Spleen (tissue), 11 donors: ENCODE results near the gene DCAF7. TPM values are rescaled to one million over a fixed set of nuclear protein-coding genes. Genes with fewer than 3 reads are reported as not detected.

Experiments
- DNase-seq: peaks from one replicate; pipeline ENCODE4 v3.0.0-alpha.2; 2020
- H3K27ac ChIP-seq, 8 donors: fragments of 200-600 bp; sonication (generic) in 7 of 8; 1 replicate in 4 of 8; 2 replicates in 4 of 8; pipeline versions ENCODE4 v1.5.0 to v1.8.0; 2016 to 2021; ENCODE audit warnings: inconsistent platforms in 4 of 8, mild to moderate bottlenecking in 4 of 8, moderate library complexity in 1 of 8
- H3K27me3 ChIP-seq, 7 donors: fragments of 200-600 bp; sonication (generic) in 6 of 7; replicated peaks in 1 of 7; 1 replicate in 4 of 7; 2 replicates in 3 of 7; pipeline versions ENCODE4 v1.5.0 to v1.8.0; 2016 to 2021; ENCODE audit warnings: inconsistent platforms in 3 of 7, mild to moderate bottlenecking in 1 of 7
- H3K36me3 ChIP-seq, 6 donors: fragments of 200-600 bp; sonication (generic) in 5 of 6; 1 replicate in 4 of 6; 2 replicates in 2 of 6; pipeline versions ENCODE4 v1.5.0 to v1.8.0; 2016 to 2021; ENCODE audit warnings: inconsistent platforms in 2 of 6
- H3K4me1 ChIP-seq, 6 donors: fragments of 200-600 bp; sonication (generic) in 5 of 6; 1 replicate in 3 of 6; 2 replicates in 3 of 6; pipeline versions ENCODE4 v1.5.0 to v1.8.0; 2016 to 2021; ENCODE audit warnings: inconsistent platforms in 3 of 6
- H3K4me3 ChIP-seq, 8 donors: fragments of 200-600 bp; sonication (generic) in 7 of 8; 1 replicate in 4 of 8; 2 replicates in 4 of 8; pipeline versions ENCODE4 v1.5.0 to v1.8.0; 2016 to 2021; ENCODE audit warnings: inconsistent platforms in 4 of 8, mild to moderate bottlenecking in 4 of 8, moderate library complexity in 2 of 8
- H3K9me3 ChIP-seq, 8 donors: fragments of 200-600 bp; sonication (generic) in 7 of 8; 1 replicate in 4 of 8; 2 replicates in 4 of 8; pipeline versions ENCODE4 v1.5.0 to v1.8.0; 2016 to 2021; ENCODE audit warnings: inconsistent platforms in 4 of 8
- CTCF ChIP-seq, 11 experiments: fragments of 200-600 bp in 7 of 11; fragments of 450-650 bp in 4 of 11; sonication (generic) in 4 of 11; IDR thresholded peaks in 8 of 11; conservative IDR thresholded peaks in 3 of 11; 1 replicate in 7 of 11; 2 replicates in 4 of 11; pipeline versions ENCODE4 v1.4.0 to v1.8.0; 2016 to 2021; ENCODE audit warnings: antibody characterized with exemption in 11 of 11, inconsistent platforms in 4 of 11, mild to moderate bottlenecking in 1 of 11
- POLR2A ChIP-seq, 3 donors: fragments of 450-650 bp; IDR thresholded peaks; one replicate each; pipeline ENCODE4 v1.5.1; 2017; ENCODE audit warnings: antibody characterized with exemption in 3 of 3, mild to moderate bottlenecking in 1 of 3
- POLR2AphosphoS5 ChIP-seq, 3 donors: sonication (generic); formaldehyde crosslinking; IDR thresholded peaks; one replicate each; pipeline ENCODE4 v1.5.1; 2017; ENCODE audit warnings: antibody characterized with exemption in 3 of 3
- WGBS, 5 donors: extraction: QIAGEN DNeasy Blood & Tissue Kit in 3 of 5; methylation state at CpG; one replicate each; pipeline versions ENCODE4 v1.1.5 to v1.1.7; 2013 to 2018; 5-methylcytosine and 5-hydroxymethylcytosine counted together
- intact Hi-C: fragments of 100-400 bp; cut with DNase I; formaldehyde crosslinking; loops from one replicate; pipeline ENCODE4 v1.15.0; 2023; ENCODE audit warnings: low total_unique reads
- polyA plus RNA-seq, 3 donors: library from polyadenylated mRNA; stranded (reverse); fragments of 200-250 nt; gene quantifications; one replicate each; pipeline ENCODE4 v1.2.1, GENCODE V29; 2013
- total RNA-seq, 7 donors: library from RNA; depleted of rRNA in 3 of 7; stranded (reverse); fragments of >200 nt in 3 of 7; fragmentation: NEBNext Ultra II Directional in 4 of 7; extraction: Animal tissue kit (Norgen Biotek cat#: 25700) in 4 of 7; gene quantifications; one replicate each; pipeline versions ENCODE4 v1.1.0 to v1.2.1, GENCODE V29; 2016 to 2021
- donor health status: healthy with polysubstance abuse.
- donor health status: DM: no; HTN: no; CAD: no; lungs with moderate emphysema.
- donor health status: DM: no; HTN: no; CAD: no.
- donor health status: Bipolar disorder and iron deficiency.
- donor health status: healthy.
- donor health status: DM: no; HTN: no; CAD: no.
- donor health status: DM: yes; HTN: yes; CAD: no.

The DCAF7 gene
- total and polyA plus RNA-seq, 10 donors = 15.9 to 87.5 (median 54.7) TPM

DNA sequence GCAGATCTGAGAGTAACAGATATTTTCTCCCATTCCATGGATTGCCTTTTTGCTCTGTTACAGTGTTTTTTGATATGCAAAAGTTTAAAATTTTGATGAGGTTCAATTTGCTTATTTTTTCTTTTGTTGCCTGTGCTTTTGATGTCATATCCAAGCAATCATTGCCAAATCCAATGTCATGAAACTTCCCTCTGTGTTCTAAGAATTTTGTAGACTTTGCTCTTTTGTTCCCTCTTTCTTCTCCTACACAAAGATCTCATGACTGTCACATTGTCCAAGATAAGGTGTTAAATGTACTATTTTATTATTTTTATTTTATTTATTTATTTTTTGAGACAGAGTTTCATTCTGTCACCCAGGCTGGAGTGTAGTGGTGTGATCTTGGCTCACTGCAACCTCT is 46.0 kb upstream of the DCAF7 start:
- H3K36me3 ChIP-seq = no peaks in the 10 kb centered on the region
- no peak for DNase-seq
- intact Hi-C loops = no loop called here
- H3K27me3 ChIP-seq = peaks cover 0 to 74% (median 0%) of the 10 kb centered on the region in 7 donors
- H3K27ac ChIP-seq = no peak overlapping the region
- no peak overlapping the region for H3K4me3 ChIP-seq
- no peaks in the 10 kb centered on the region for H3K4me1 ChIP-seq
- H3K9me3 ChIP-seq = peaks cover 0 to 9% (median 3%) of the 10 kb centered on the region in 8 donors
- no peak for TF ChIP-seq POLR2AphosphoS5 (IDR thresholded peaks at IDR 0.05)
- no peak for TF ChIP-seq POLR2A (IDR thresholded peaks at IDR 0.05)
- no peak for TF ChIP-seq CTCF (IDR thresholded peaks at IDR 0.05 in 8 of 11, conservative IDR thresholded peaks at IDR 0.05 in 3 of 11)

DNA sequence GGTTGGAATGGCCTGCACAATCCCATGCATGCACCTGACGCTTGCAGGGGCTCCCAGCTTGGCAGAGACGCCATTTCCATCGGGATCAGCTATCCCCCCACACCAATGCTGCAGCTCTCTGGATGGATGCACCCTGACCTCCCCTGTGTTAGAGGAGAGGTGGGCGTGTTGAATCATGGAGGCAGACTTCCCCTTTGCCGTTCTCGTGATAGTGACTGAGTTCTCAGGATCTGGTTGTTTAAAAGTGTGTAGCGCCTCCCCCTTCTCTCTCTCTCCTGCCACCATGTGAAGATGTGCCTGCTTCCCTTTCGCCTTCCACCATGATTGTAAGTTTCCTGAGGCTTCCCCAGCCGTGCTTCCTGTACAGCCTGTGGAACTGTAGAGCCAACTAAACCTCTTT is 44.9 kb upstream of the DCAF7 start:
- peaks cover 0 to 9% (median 3%) of the 10 kb centered on the region in 8 donors for H3K9me3 ChIP-seq
- no peaks in the 10 kb centered on the region for H3K36me3 ChIP-seq
- no peak overlapping the region for H3K27ac ChIP-seq
- H3K27me3 ChIP-seq = peaks cover 0 to 63% (median 0%) of the 10 kb centered on the region in 7 donors
- intact Hi-C loops = no loop called here
- WGBS, 5 donors = 84 to 90% (median 88%) methylated on average over 9 of the region's 9 CpGs
- H3K4me1 ChIP-seq = no peaks in the 10 kb centered on the region
- no peak overlapping the region for H3K4me3 ChIP-seq
- TF ChIP-seq POLR2AphosphoS5 (IDR thresholded peaks at IDR 0.05) = no peak
- no peak for TF ChIP-seq POLR2A (IDR thresholded peaks at IDR 0.05)
- no peak for TF ChIP-seq CTCF (IDR thresholded peaks at IDR 0.05 in 8 of 11, conservative IDR thresholded peaks at IDR 0.05 in 3 of 11)
- no peak for DNase-seq

- no peak for TF ChIP-seq POLR2A (IDR thresholded peaks at IDR 0.05)
- no peak for TF ChIP-seq POLR2AphosphoS5 (IDR thresholded peaks at IDR 0.05)
- no peak for TF ChIP-seq CTCF (IDR thresholded peaks at IDR 0.05 in 8 of 11, conservative IDR thresholded peaks at IDR 0.05 in 3 of 11)
- H3K27me3 ChIP-seq = peaks cover 0 to 57% (median 0%) of the 10 kb centered on the region in 7 donors
- peaks cover 0 to 9% (median 3%) of the 10 kb centered on the region in 8 donors for H3K9me3 ChIP-seq
- WGBS, 5 donors = 89 to 95% (median 93%) methylated on average over 3 of the region's 3 CpGs
- no peak for DNase-seq
- intact Hi-C loops = no loop called here
- no peak overlapping the region for H3K4me3 ChIP-seq
- no peaks in the 10 kb centered on the region for H3K36me3 ChIP-seq
- no peaks in the 10 kb centered on the region for H3K4me1 ChIP-seq
- H3K27ac ChIP-seq = no peak overlapping the region
Observed at GRCh38 chr17:63506627-63507026, 43.6 kb upstream of the DCAF7 start.

- no peak for DNase-seq
- 92 to 95% (median 92%) methylated on average over 8 of the region's 8 CpGs for WGBS, 5 donors
- intact Hi-C loops = no loop called here
- TF ChIP-seq POLR2A (IDR thresholded peaks at IDR 0.05) (no peak), CTCF (IDR thresholded peaks at IDR 0.05 in 8 of 11, conservative IDR thresholded peaks at IDR 0.05 in 3 of 11) (no peak), POLR2AphosphoS5 (IDR thresholded peaks at IDR 0.05) (no peak)
- Histone ChIP-seq H3K4me1 (no peaks in the 10 kb centered on the region), H3K27ac (no peak overlapping the region), H3K27me3 (peaks cover 0 to 39% (median 0%) of the 10 kb centered on the region in 7 donors), H3K36me3 (no peaks in the 10 kb centered on the region), H3K9me3 (no peaks in the 10 kb centered on the region), H3K4me3 (no peak overlapping the region)
Observed at GRCh38 chr17:63511331-63511730, 38.9 kb upstream of the DCAF7 start.
